Liver (tissue), 3 donors: ENCODE data around the gene SLC19A2.

Source experiments
- ATF3 ChIP-seq: IDR thresholded peaks from 2 replicates; pipeline ENCODE4 v1.6.1; 2016; ENCODE audit warnings: antibody characterized with exemption
- CTCF ChIP-seq: fragments of 150-350 bp; IDR thresholded peaks from 2 replicates; pipeline ENCODE4 v1.5.1; 2017; ENCODE audit warnings: improper control_type of control experiment, low read depth, low read length; ENCODE audit not compliant: missing input control
- EGR1 ChIP-seq, 2 donors: IDR thresholded peaks; 2 replicates each; pipeline ENCODE4 v1.6.1; 2016 to 2018; ENCODE audit warnings: antibody characterized with exemption in 2 of 2, low read depth in 2 of 2
- FOXA1 ChIP-seq: IDR thresholded peaks from 2 replicates; pipeline ENCODE4 v1.6.1; 2016; ENCODE audit warnings: antibody characterized with exemption
- GABPA ChIP-seq, 2 donors: IDR thresholded peaks in 1 of 2; conservative IDR thresholded peaks in 1 of 2; 2 replicates each; pipeline ENCODE4 v1.6.1; 2016; ENCODE audit warnings: antibody characterized with exemption in 2 of 2, mild to moderate bottlenecking in 1 of 2, moderate library complexity in 1 of 2
- HNF4A ChIP-seq, 2 donors: conservative IDR thresholded peaks; 2 replicates each; pipeline ENCODE4 v1.6.1; 2016; ENCODE audit warnings: antibody characterized with exemption in 2 of 2, mild to moderate bottlenecking in 2 of 2
- HNF4G ChIP-seq: IDR thresholded peaks from 2 replicates; pipeline ENCODE4 v1.6.1; 2016; ENCODE audit warnings: antibody characterized with exemption
- JUND ChIP-seq, 2 donors: IDR thresholded peaks; 2 replicates each; pipeline ENCODE4 v1.6.1; 2016; ENCODE audit warnings: antibody characterized with exemption in 2 of 2
- MAX ChIP-seq: IDR thresholded peaks from 2 replicates; pipeline ENCODE4 v1.6.1; 2016; ENCODE audit warnings: antibody characterized with exemption
- RAD21 ChIP-seq, 2 donors: IDR thresholded peaks; 2 replicates each; pipeline ENCODE4 v1.6.1; 2016; ENCODE audit warnings: antibody characterized with exemption in 2 of 2, mild to moderate bottlenecking in 2 of 2
- TAF1 ChIP-seq: conservative IDR thresholded peaks from 2 replicates; pipeline ENCODE4 v1.6.1; 2016; ENCODE audit warnings: antibody characterized with exemption, mild to moderate bottlenecking
- ZBTB33 ChIP-seq: IDR thresholded peaks from 2 replicates; pipeline ENCODE4 v1.6.1; 2016; ENCODE audit warnings: antibody characterized with exemption
- TF ChIP-seq, protein P1 (sequence below): IDR thresholded peaks from 2 replicates; pipeline ENCODE4 v1.6.1; 2016; ENCODE audit warnings: antibody characterized with exemption, mild to moderate bottlenecking
- donor health status: healthy.
- donor health status: healthy.

DNA sequence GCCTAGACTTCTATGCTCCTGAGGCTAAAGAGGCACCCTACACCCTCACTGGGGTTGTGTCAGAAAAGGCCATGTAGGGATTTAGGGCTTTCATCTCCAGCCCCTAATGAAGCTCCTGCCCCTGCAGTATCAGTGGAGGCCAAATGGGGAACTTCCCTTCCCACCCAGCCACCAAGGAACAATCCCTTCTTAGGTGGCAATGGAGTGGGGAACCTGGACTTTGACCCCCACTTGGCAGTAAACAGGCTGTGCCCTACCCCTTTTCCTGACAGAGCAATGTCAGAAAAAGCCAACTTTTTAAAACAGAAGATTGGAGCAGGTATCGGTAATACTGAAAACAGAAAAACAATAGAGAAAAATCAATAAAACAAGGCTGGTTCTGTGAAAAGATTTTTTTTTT is 35.5 kb upstream of the SLC19A2 start:
- TF ChIP-seq CTCF (no peak), JUND (IDR thresholded peaks at IDR 0.05) (no peak), MAX (no peak), GABPA (IDR thresholded peaks at IDR 0.05 in 1 of 2, conservative IDR thresholded peaks at IDR 0.05 in 1 of 2) (no peak), FOXA1 (no peak), EGR1 (IDR thresholded peaks at IDR 0.05; ENCODE audit: low read depth in 2 of 2) (no peak), TAF1 (no peak), HNF4A (conservative IDR thresholded peaks at IDR 0.05) (peak; percentile 8 to 34), RAD21 (IDR thresholded peaks at IDR 0.05) (no peak), ZBTB33 (no peak), ATF3 (no peak), HNF4G (no peak)
- TF ChIP-seq, protein P1, sequence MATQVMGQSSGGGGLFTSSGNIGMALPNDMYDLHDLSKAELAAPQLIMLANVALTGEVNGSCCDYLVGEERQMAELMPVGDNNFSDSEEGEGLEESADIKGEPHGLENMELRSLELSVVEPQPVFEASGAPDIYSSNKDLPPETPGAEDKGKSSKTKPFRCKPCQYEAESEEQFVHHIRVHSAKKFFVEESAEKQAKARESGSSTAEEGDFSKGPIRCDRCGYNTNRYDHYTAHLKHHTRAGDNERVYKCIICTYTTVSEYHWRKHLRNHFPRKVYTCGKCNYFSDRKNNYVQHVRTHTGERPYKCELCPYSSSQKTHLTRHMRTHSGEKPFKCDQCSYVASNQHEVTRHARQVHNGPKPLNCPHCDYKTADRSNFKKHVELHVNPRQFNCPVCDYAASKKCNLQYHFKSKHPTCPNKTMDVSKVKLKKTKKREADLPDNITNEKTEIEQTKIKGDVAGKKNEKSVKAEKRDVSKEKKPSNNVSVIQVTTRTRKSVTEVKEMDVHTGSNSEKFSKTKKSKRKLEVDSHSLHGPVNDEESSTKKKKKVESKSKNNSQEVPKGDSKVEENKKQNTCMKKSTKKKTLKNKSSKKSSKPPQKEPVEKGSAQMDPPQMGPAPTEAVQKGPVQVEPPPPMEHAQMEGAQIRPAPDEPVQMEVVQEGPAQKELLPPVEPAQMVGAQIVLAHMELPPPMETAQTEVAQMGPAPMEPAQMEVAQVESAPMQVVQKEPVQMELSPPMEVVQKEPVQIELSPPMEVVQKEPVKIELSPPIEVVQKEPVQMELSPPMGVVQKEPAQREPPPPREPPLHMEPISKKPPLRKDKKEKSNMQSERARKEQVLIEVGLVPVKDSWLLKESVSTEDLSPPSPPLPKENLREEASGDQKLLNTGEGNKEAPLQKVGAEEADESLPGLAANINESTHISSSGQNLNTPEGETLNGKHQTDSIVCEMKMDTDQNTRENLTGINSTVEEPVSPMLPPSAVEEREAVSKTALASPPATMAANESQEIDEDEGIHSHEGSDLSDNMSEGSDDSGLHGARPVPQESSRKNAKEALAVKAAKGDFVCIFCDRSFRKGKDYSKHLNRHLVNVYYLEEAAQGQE, result no peak
